NCI-H1694 (cell line): ENCODE measurements around the gene FTO.

Source experiments
- DNase-seq: peaks from one replicate; lab custom pipeline; 2025; lab: John Stamatoyannopoulos, UW

The FTO gene

GRCh38 chr16:53784291-53784690 is 80.3 kb downstream of the FTO start:
- no peak for DNase-seq

- peak; percentile 2 for DNase-seq
Measured at GRCh38 chr16:53785044-53785443, 81.1 kb downstream of the FTO start.

- DNase-seq, result no peak
Measured at GRCh38 chr16:53785916-53786315, 82.0 kb downstream of the FTO start.

GRCh38 chr16:53787423-53787822 is 83.5 kb downstream of the FTO start:
- no peak for DNase-seq

GRCh38 chr16:53789137-53789536 is 85.2 kb downstream of the FTO start:
- no peak for DNase-seq

- no peak for DNase-seq
Measured at GRCh38 chr16:53792161-53792951, 88.4 kb downstream of the FTO start.

GRCh38 chr16:53803451-53803850 is 99.5 kb downstream of the FTO start:
- no peak for DNase-seq

GRCh38 chr16:53803998-53804397 is 100.0 kb downstream of the FTO start:
- no peak for DNase-seq

GRCh38 chr16:53804467-53804866 is 100.5 kb downstream of the FTO start:
- no peak for DNase-seq

- DNase-seq, result no peak
Measured at GRCh38 chr16:53805113-53805512, 101.2 kb downstream of the FTO start.

- no peak for DNase-seq
Measured at GRCh38 chr16:53805752-53806151, 101.8 kb downstream of the FTO start.

- no peak for DNase-seq
Measured at GRCh38 chr16:53809088-53809932, 105.4 kb downstream of the FTO start.

GRCh38 chr16:53812914-53813313 is 109.0 kb downstream of the FTO start:
- DNase-seq, result no peak

- no peak for DNase-seq
Measured at GRCh38 chr16:53814801-53815200, 110.8 kb downstream of the FTO start.

GRCh38 chr16:53816211-53816836 is 112.4 kb downstream of the FTO start:
- no peak for DNase-seq

GRCh38 chr16:53817117-53817755 is 113.3 kb downstream of the FTO start:
- no peak for DNase-seq

GRCh38 chr16:53817812-53818550 is 114.0 kb downstream of the FTO start:
- DNase-seq, result no peak

GRCh38 chr16:53821487-53821886 is 117.5 kb downstream of the FTO start:
- no peak for DNase-seq

GRCh38 chr16:53821957-53822625 is 118.1 kb downstream of the FTO start:
- DNase-seq, result no peak

- DNase-seq, result no peak
Measured at GRCh38 chr16:53822936-53823529, 119.1 kb downstream of the FTO start.

GRCh38 chr16:53826658-53827057 is 122.7 kb downstream of the FTO start:
- DNase-seq, result no peak
